IMR-90 (cell line): ENCODE data around the gene TRAF3IP3. TPM values are rescaled to one million over a fixed set of nuclear protein-coding genes. Genes with fewer than 3 reads are reported as not detected.

Source experiments
- ATAC-seq: fragments of 200-7000 bp; cut with Tn5 transposase; 2 replicates; pipeline ENCODE4 v1.9.1; 2020; ENCODE audit warnings: low read depth, mild to moderate bottlenecking, moderate library complexity
- BruUV-seq: library from RNA; stranded (reverse); fragments of 400-500 nt; replicated peaks from 2 replicates; lab custom pipeline; 2021; lab: Mats Ljungman, UMichigan
- CTCF ChIA-PET: fragments of 300-600 bp; formaldehyde crosslinking; extraction: SDS; loops from one replicate; lab custom pipeline; 2021; ENCODE audit warnings: antibody characterized with exemption; lab: Yijun Ruan, JAX
- POLR2A ChIA-PET: fragments of 300-600 bp; sonication (Branson Sonifier 250); formaldehyde crosslinking; loops from one replicate; lab custom pipeline; 2022; ENCODE audit warnings: antibody characterized with exemption; ENCODE audit not compliant: unreplicated experiment; lab: Charles Lee
- DNase-seq: peaks from one replicate; pipeline ENCODE4 v3.0.0; 2013
- H2AFZ ChIP-seq: replicated peaks from 2 replicates; pipeline ENCODE3; 2013; ENCODE audit warnings: low read length, mild to moderate bottlenecking; ENCODE audit not compliant: poor library complexity
- H2AK5ac ChIP-seq: 2 replicates; pipeline ENCODE4 v1.6.1; 2013; ENCODE audit warnings: low read depth, low read length, inconsistent platforms
- H2AK9ac ChIP-seq: replicated peaks from 2 replicates; pipeline ENCODE3; 2013; ENCODE audit warnings: mild to moderate bottlenecking, low read depth, low read length, moderate library complexity; ENCODE audit not compliant: poor library complexity
- H2BK120ac ChIP-seq: 2 replicates; pipeline ENCODE4 v1.6.1; 2013; ENCODE audit warnings: low read depth, low read length, inconsistent platforms
- H2BK15ac ChIP-seq: 3 replicates; pipeline ENCODE4 v1.6.1; 2013; ENCODE audit warnings: low read depth, low read length, inconsistent platforms
- H2BK20ac ChIP-seq: 2 replicates; pipeline ENCODE4 v1.6.1; 2013; ENCODE audit warnings: low read depth, mild to moderate bottlenecking, inconsistent platforms, low read length, moderate library complexity
- H2BK5ac ChIP-seq: 2 replicates; pipeline ENCODE4 v1.6.1; 2013; ENCODE audit warnings: mild to moderate bottlenecking, low read depth, low read length, inconsistent platforms; ENCODE audit not compliant: poor library complexity, severe bottlenecking
- H3K14ac ChIP-seq: replicated peaks from 2 replicates; pipeline ENCODE4 v1.6.1; 2013; ENCODE audit warnings: low read depth, low read length, inconsistent platforms
- H3K18ac ChIP-seq: 2 replicates; pipeline ENCODE4 v1.6.1; 2013; ENCODE audit warnings: low read depth, low read length, control low read depth
- H3K23ac ChIP-seq: 2 replicates; pipeline ENCODE4 v1.6.1; 2013; ENCODE audit warnings: low read depth, low read length, inconsistent platforms
- H3K27ac ChIP-seq: 2 replicates; pipeline ENCODE4 v1.5.1; 2013; ENCODE audit warnings: mild to moderate bottlenecking, control low read depth, low read length; ENCODE audit not compliant: insufficient read depth
- H3K27me3 ChIP-seq: 2 replicates; pipeline ENCODE4 v1.6.1; 2013; ENCODE audit warnings: low read length; ENCODE audit not compliant: control insufficient read depth, insufficient read depth
- H3K36me3 ChIP-seq: 2 replicates; pipeline ENCODE4 v1.6.1; 2013; ENCODE audit warnings: low read length, mixed read lengths; ENCODE audit not compliant: control insufficient read depth, insufficient read depth
- H3K4ac ChIP-seq: 2 replicates; pipeline ENCODE4 v1.6.1; 2013; ENCODE audit warnings: low read depth, low read length, inconsistent platforms
- H3K4me1 ChIP-seq: 2 replicates; pipeline ENCODE4 v1.6.1; 2013; ENCODE audit warnings: low read length, mixed read lengths; ENCODE audit not compliant: control insufficient read depth, insufficient read depth
- H3K4me2 ChIP-seq: 2 replicates; pipeline ENCODE4 v1.6.1; 2013; ENCODE audit warnings: low read depth, mild to moderate bottlenecking, control low read depth, low read length, moderate library complexity
- H3K4me3 ChIP-seq: 2 replicates; pipeline ENCODE4 v1.5.1; 2013; ENCODE audit warnings: low read depth, mild to moderate bottlenecking, control low read depth, low read length, moderate library complexity; ENCODE audit not compliant: insufficient read depth
- H3K56ac ChIP-seq: 2 replicates; pipeline ENCODE4 v1.6.1; 2013; ENCODE audit warnings: low read length, inconsistent platforms; ENCODE audit not compliant: insufficient read depth; ENCODE audit errors: extremely low read depth
- H3K79me1 ChIP-seq, 2 experiments: 2 replicates each; pipeline ENCODE4 v1.6.1; 2013; ENCODE audit warnings: low read length in 2 of 2, inconsistent platforms in 1 of 2, low read depth in 1 of 2
- H3K9ac ChIP-seq: 2 replicates; pipeline ENCODE4 v1.6.1; 2013; ENCODE audit warnings: low read depth, low read length, control low read depth
- H3K9me1 ChIP-seq: 2 replicates; pipeline ENCODE4 v1.6.1; 2013; ENCODE audit warnings: low read length, inconsistent platforms; ENCODE audit not compliant: insufficient read depth
- H3K9me3 ChIP-seq: 2 replicates; pipeline ENCODE4 v1.6.1; 2013; ENCODE audit warnings: low read length; ENCODE audit not compliant: control insufficient read depth, insufficient read depth
- H4K20me1 ChIP-seq: 2 replicates; pipeline ENCODE4 v1.6.1; 2013; ENCODE audit warnings: low read length, inconsistent platforms; ENCODE audit not compliant: insufficient read depth
- H4K5ac ChIP-seq: 2 replicates; pipeline ENCODE4 v1.6.1; 2013; ENCODE audit warnings: mild to moderate bottlenecking, low read depth, low read length, control low read depth
- H4K8ac ChIP-seq, 2 experiments: 2 replicates each; pipeline ENCODE4 v1.6.1; 2013; ENCODE audit warnings: low read depth in 2 of 2, low read length in 2 of 2, control low read depth in 1 of 2, inconsistent platforms in 1 of 2
- H4K91ac ChIP-seq: 2 replicates; pipeline ENCODE4 v1.6.1; 2013; ENCODE audit warnings: low read depth, low read length, inconsistent platforms; ENCODE audit not compliant: insufficient read depth
- BHLHE40 ChIP-seq: fragments of 150-350 bp; IDR thresholded peaks from 2 replicates; pipeline ENCODE4 v1.6.1; 2016; ENCODE audit warnings: mild to moderate bottlenecking, low read depth, low read length
- CHD1 ChIP-seq: IDR thresholded peaks from 2 replicates; pipeline ENCODE4 v1.6.1; 2012; ENCODE audit warnings: low read depth, low read length, improper control_type of control experiment
- ELK1 ChIP-seq: fragments of 150-350 bp; IDR thresholded peaks from 2 replicates; pipeline ENCODE4 v1.6.1; 2016; ENCODE audit warnings: low read depth, mild to moderate bottlenecking, low read length, moderate library complexity, borderline replicate concordance
- FOS ChIP-seq: fragments of 150-350 bp; IDR thresholded peaks from 2 replicates; pipeline ENCODE4 v1.6.1; 2016; ENCODE audit warnings: low read depth, low read length
- MAZ ChIP-seq: IDR thresholded peaks from 2 replicates; pipeline ENCODE4 v1.6.1; 2012; ENCODE audit warnings: low read depth, mild to moderate bottlenecking, low read length, improper control_type of control experiment, moderate library complexity, borderline replicate concordance
- SMC3 ChIP-seq: fragments of 150-350 bp; IDR thresholded peaks from 2 replicates; pipeline ENCODE4 v1.6.1; 2016; ENCODE audit warnings: low read depth, mild to moderate bottlenecking, antibody characterized with exemption, low read length, moderate library complexity
- WGBS, 2 experiments: methylation state at CpG; one replicate each; pipeline versions ENCODE4 v1.1.5 to v1.1.7; 2013; ENCODE audit warnings: missing lambda C conversion rate in 2 of 2; ENCODE audit not compliant: insufficient read length in 1 of 2; ENCODE audit errors: extremely low coverage in 2 of 2; 5-methylcytosine and 5-hydroxymethylcytosine counted together
- dilution Hi-C: fragments of 300-500 bp; cut with HindIII; formaldehyde crosslinking; loops from one replicate; pipeline ENCODE4 v1.14.3; 2018; ENCODE audit warnings: low sequenced_read_pairs; ENCODE audit not compliant: unreplicated experiment
- in situ Hi-C: fragments of 300-500 bp; cut with MboI; formaldehyde crosslinking; loops from 3 replicates; pipeline ENCODE4 v1.14.3; 2019; ENCODE audit warnings: low sequenced_read_pairs, inconsistent platforms, mixed read lengths
- intact Hi-C: fragments of 100-400 bp; cut with micrococcal nuclease; formaldehyde crosslinking; loops from 2 replicates; pipeline ENCODE4 v1.10.0; 2022
- polyA plus RNA-seq, 3 experiments: library from polyadenylated mRNA; depleted of rRNA; stranded (reverse); fragments of >200 nt; gene quantifications; 2 replicates each; pipeline ENCODE4 v1.2.3, GENCODE V29; 2012; ENCODE audit warnings: low replicate concordance in 1 of 3
- total RNA-seq: library from RNA; depleted of rRNA; stranded (reverse); fragments of >200 nt; gene quantifications from 2 replicates; pipeline ENCODE4 v1.2.3, GENCODE V29; 2012

TRAF3IP3 gene
- total and polyA plus RNA-seq, 2 of the 4 experiments (the other 2 are of a cell fraction), result 0.12 to 0.18 TPM

GRCh38 chr1:209825591-209826434 is 70.0 kb downstream of the TRAF3IP3 start:
- POLR2A ChIA-PET, result no interaction called here
- no peaks in the 10 kb centered on the region for H3K9me3 ChIP-seq
- ATAC-seq (no peak), DNase-seq (no peak)
- H2AK9ac ChIP-seq, result no peak overlapping the region
- H3K4me2 ChIP-seq, result no peak overlapping the region
- no peak overlapping the region for H2BK15ac ChIP-seq
- H2BK120ac ChIP-seq, result no peak overlapping the region
- H4K8ac ChIP-seq, result no peak overlapping the region
- no peak overlapping the region for H3K23ac ChIP-seq
- no peak overlapping the region for H3K4me3 ChIP-seq
- no peak for TF ChIP-seq FOS
- no peak for TF ChIP-seq BHLHE40
- TF ChIP-seq MAZ, result no peak
- no peak for TF ChIP-seq ELK1
- no peak for TF ChIP-seq SMC3
- no peak for TF ChIP-seq CHD1
- H4K91ac ChIP-seq, result no peak overlapping the region
- dilution Hi-C loops, result no loop called here
- no peak overlapping the region for H2BK5ac ChIP-seq
- H4K5ac ChIP-seq, result no peak overlapping the region
- H3K9me1 ChIP-seq, result peaks cover 3% of the 10 kb centered on the region
- H3K14ac ChIP-seq, result no peak overlapping the region
- 100% methylated on average over 1 of the region's 11 CpGs; no CpG with 5 or more reads in 1 of the 2 experiments for WGBS, 2 experiments
- no peak overlapping the region for H3K18ac ChIP-seq
- H3K36me3 ChIP-seq, result no peaks in the 10 kb centered on the region
- no peak overlapping the region for H3K4ac ChIP-seq
- H2BK20ac ChIP-seq, result no peak overlapping the region
- H3K27me3 ChIP-seq, result no peaks in the 10 kb centered on the region
- no peak overlapping the region for H3K27ac ChIP-seq
- in situ Hi-C loops, result no loop called here
- CTCF ChIA-PET, result no interaction called here
- peaks cover 0 to 14% of the 10 kb centered on the region in 2 experiments; a peak in 2 of 4 replicates for H3K79me1 ChIP-seq
- intact Hi-C loops, result loop anchor here (10.0 kb wide), 1 partner anchor 879 kb away; no protein-coding TSS in a partner anchor
- no peak overlapping the region for H3K9ac ChIP-seq
- H2AFZ ChIP-seq, result no peak overlapping the region
- H2AK5ac ChIP-seq, result no peak overlapping the region
- BruUV-seq, result no TSS peak
- no peaks in the 10 kb centered on the region for H4K20me1 ChIP-seq
- no peak overlapping the region for H3K56ac ChIP-seq
- H3K4me1 ChIP-seq, result peaks cover under 1% of the 10 kb centered on the region; the same call in 1 of the 2 replicates
